GM06990 (cell line): ENCODE measurements around the gene MEGF6.

Experiments used
- DNase-seq: peaks from one replicate; pipeline ENCODE4 v3.0.0-alpha.2; 2011; ENCODE audit not compliant: insufficient read length; ENCODE audit errors: extremely low read depth
- H3K27me3 ChIP-seq: replicated peaks from 2 replicates; pipeline ENCODE4 v1.6.0; 2011; ENCODE audit warnings: low read length; ENCODE audit not compliant: control insufficient read depth, insufficient read depth
- H3K36me3 ChIP-seq: 2 replicates; pipeline ENCODE4 v1.5.1; 2011; ENCODE audit warnings: low read length; ENCODE audit not compliant: control insufficient read depth, insufficient read depth
- H3K4me3 ChIP-seq: replicated peaks from 2 replicates; pipeline ENCODE4 v1.5.1; 2011; ENCODE audit warnings: low read depth, mild to moderate bottlenecking, control low read depth, low read length
- CTCF ChIP-seq: IDR thresholded peaks from 2 replicates; pipeline ENCODE4 v1.5.1; 2011; ENCODE audit warnings: low read length, control low read depth, mild to moderate bottlenecking, inconsistent platforms; ENCODE audit not compliant: insufficient read depth, poor library complexity, severe bottlenecking

Gene MEGF6

GRCh38 chr1:3535732-3536131 is 75.6 kb downstream of the MEGF6 start:
- Histone ChIP-seq H3K4me3 (no peak overlapping the region), H3K36me3 (no peaks in the 10 kb centered on the region), H3K27me3 (no peaks in the 10 kb centered on the region; the same call in 1 of the 2 replicates)
- no peak for TF ChIP-seq CTCF
- DNase-seq = no peak

- no peaks in the 10 kb centered on the region; the same call in 1 of the 2 replicates for H3K27me3 ChIP-seq
- no peak for TF ChIP-seq CTCF
Observed at GRCh38 chr1:3534803-3535637, 76.3 kb downstream of the MEGF6 start.

GRCh38 chr1:3533067-3534048 is 78.0 kb downstream of the MEGF6 start:
- no peak overlapping the region for H3K4me3 ChIP-seq
- TF ChIP-seq CTCF = no peak
- no peak for DNase-seq
- H3K36me3 ChIP-seq = no peaks in the 10 kb centered on the region
- H3K27me3 ChIP-seq = no peaks in the 10 kb centered on the region; the same call in 1 of the 2 replicates

More at GRCh38 chr1:3534803-3535637, 76.3 kb downstream of the MEGF6 start:
- Histone ChIP-seq H3K4me3 (no peak overlapping the region), H3K36me3 (no peaks in the 10 kb centered on the region)
- no peak for DNase-seq

- TF ChIP-seq CTCF = no peak
- H3K4me3 ChIP-seq = no peak overlapping the region
- DNase-seq = no peak
- H3K27me3 ChIP-seq = no peaks in the 10 kb centered on the region; the same call in 1 of the 2 replicates
- H3K36me3 ChIP-seq = no peaks in the 10 kb centered on the region
Observed at GRCh38 chr1:3531928-3532327, 79.4 kb downstream of the MEGF6 start.

DNA sequence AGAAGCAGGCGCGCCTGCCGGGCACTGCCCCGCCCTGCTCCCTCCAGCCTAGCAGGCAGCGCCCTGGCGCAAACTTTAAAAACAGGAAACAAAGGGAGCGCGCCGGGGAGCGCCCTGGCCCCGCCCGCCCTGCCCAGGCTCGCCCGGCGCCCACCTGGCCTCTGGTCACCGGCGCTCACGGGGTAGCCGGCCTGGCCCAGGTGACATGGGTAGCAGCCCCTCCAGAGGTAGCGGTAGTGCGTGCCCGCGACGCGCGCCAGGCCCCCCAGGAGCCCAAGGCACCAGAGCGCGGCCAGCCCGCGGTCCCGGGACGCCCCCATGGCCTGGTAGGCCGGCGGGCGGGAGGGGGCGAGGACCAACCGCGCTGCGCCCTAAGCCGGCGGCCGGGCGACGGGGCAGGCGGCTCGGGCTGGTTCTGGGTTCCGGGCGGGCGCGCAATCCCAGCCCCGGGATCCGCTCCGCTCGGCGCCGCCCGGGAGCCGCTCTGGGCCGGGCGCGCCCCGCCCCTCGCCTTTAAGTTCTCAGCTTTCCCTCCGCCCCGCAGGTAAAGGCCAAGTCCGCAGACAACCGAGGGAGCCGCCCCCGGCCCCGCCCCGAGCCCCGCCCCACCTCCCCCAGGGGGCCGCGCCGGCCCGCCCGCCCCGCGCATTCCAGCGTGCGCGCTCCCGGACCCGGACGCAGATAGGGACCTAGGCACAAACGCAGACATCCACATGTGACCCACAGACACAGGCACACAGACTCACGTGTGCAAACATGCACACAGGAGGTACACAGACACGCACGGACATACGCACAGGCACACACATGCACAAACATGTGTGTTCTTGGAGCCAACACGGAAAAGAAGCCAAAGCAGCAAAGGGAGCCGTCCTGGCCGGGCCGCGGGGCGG is 80.1 kb downstream of the MEGF6 start:
- Histone ChIP-seq H3K27me3 (no peaks in the 10 kb centered on the region; the same call in 1 of the 2 replicates), H3K36me3 (no peaks in the 10 kb centered on the region), H3K4me3 (no peak overlapping the region)
- DNase-seq = no peak
- TF ChIP-seq CTCF = no peak
